CD4-positive, CD25-positive, alpha-beta regulatory T cell (primary cell): ENCODE data around the gene TEP1. TPM values are rescaled to one million over a fixed set of nuclear protein-coding genes. Genes with fewer than 3 reads are reported as not detected.
A peak's percentile ranks its signal among the peaks of the same experiment; 100 is the strongest.
"Not testable (repeated sequence)": the region's sequence is repeated elsewhere in the genome, so short reads cannot be mapped to it uniquely, and the experiment has no call there.

Experiments used
- ATAC-seq, 2 donors: fragments of 150-1000 bp; cut with Tn5 transposase; one replicate each; pipeline ENCODE4 v1.10.0; 2021; ENCODE audit warnings: low read depth in 2 of 2, moderate number of reproducible peaks in 2 of 2, moderate library complexity in 1 of 2
- DNase-seq, 3 donors: peaks; one replicate each; pipeline versions ENCODE4 v3.0.0 to v3.0.0-alpha.2; 2012 to 2022; ENCODE audit warnings: mixed read lengths in 1 of 3
- H3K27ac ChIP-seq: one replicate; pipeline ENCODE4 v1.7.0; 2013; ENCODE audit warnings: mild to moderate bottlenecking, low read length; ENCODE audit not compliant: insufficient read depth, poor library complexity, severe bottlenecking
- H3K27me3 ChIP-seq: one replicate; pipeline ENCODE4 v1.7.0; 2013; ENCODE audit warnings: low read length; ENCODE audit not compliant: control insufficient read depth, insufficient read depth
- H3K36me3 ChIP-seq: one replicate; pipeline ENCODE4 v1.7.0; 2013; ENCODE audit warnings: mild to moderate bottlenecking, low read length, moderate library complexity; ENCODE audit not compliant: control insufficient read depth, insufficient read depth
- H3K4me1 ChIP-seq: 2 replicates; pipeline ENCODE4 v1.7.0; 2013; ENCODE audit warnings: mild to moderate bottlenecking, low read length; ENCODE audit not compliant: insufficient read depth, control insufficient read depth, poor library complexity, severe bottlenecking
- H3K4me3 ChIP-seq: one replicate; pipeline ENCODE4 v1.7.0; 2013; ENCODE audit warnings: low read depth, mild to moderate bottlenecking, low read length, moderate library complexity
- H3K9me3 ChIP-seq, 2 experiments: 1 replicate in 1 of 2; 2 replicates in 1 of 2; pipeline ENCODE4 v1.7.0; 2013; ENCODE audit warnings: low read length in 2 of 2, mild to moderate bottlenecking in 1 of 2, moderate library complexity in 1 of 2; ENCODE audit not compliant: control insufficient read depth in 2 of 2
- H3K27ac Mint-ChIP-seq, 3 donors: one replicate each; pipeline ENCODE4 v1.8.0; 2020 to 2022; ENCODE audit warnings: mild to moderate bottlenecking in 3 of 3, mixed read lengths in 3 of 3, moderate library complexity in 2 of 3
- H3K27me3 Mint-ChIP-seq: one replicate; pipeline ENCODE4 v1.8.0; 2022; ENCODE audit warnings: mild to moderate bottlenecking, mixed read lengths
- H3K36me3 Mint-ChIP-seq: one replicate; pipeline ENCODE4 v1.8.0; 2020; ENCODE audit warnings: mixed read lengths
- H3K4me1 Mint-ChIP-seq, 4 donors: one replicate each; pipeline ENCODE4 v1.8.0; 2020 to 2022; ENCODE audit warnings: mixed read lengths in 4 of 4, mild to moderate bottlenecking in 1 of 4
- H3K4me3 Mint-ChIP-seq, 4 donors: one replicate each; pipeline ENCODE4 v1.8.0; 2020 to 2022; ENCODE audit warnings: mild to moderate bottlenecking in 4 of 4, mixed read lengths in 4 of 4, moderate library complexity in 3 of 4
- H3K9me3 Mint-ChIP-seq, 7 donors: one replicate each; pipeline ENCODE4 v1.8.0; 2020 to 2022; ENCODE audit warnings: mixed read lengths in 7 of 7, mild to moderate bottlenecking in 3 of 7, moderate library complexity in 2 of 7
- polyA plus RNA-seq, 4 donors: library from polyadenylated mRNA; unstranded; fragments of 300-500 nt; fragmentation: Illumina TruSeq; gene quantifications; one replicate each; pipeline ENCODE4 v1.2.3, GENCODE V29; 2021
- total RNA-seq: library from RNA; stranded (reverse); gene quantifications from one replicate; pipeline ENCODE4 v1.2.3, GENCODE V29; 2022

Gene TEP1
- total and polyA plus RNA-seq, 5 donors from 2014 or later = 2.8 to 63.8 (median 5.6) TPM

GRCh38 chr14:20454516-20455354 lies 41.4 kb upstream of the TEP1 start, which contains the start of the genes APEX1 and OSGEP:
Gene APEX1 (plus strand): TSS chr14:20455226. CDS start chr14:20455646, 420 bp downstream.
Gene OSGEP (minus strand): TSS chr14:20454812. CDS start chr14:20454683, 129 bp downstream.
- peak; percentile 87 for ATAC-seq
- peaks cover 62% of the 10 kb centered on the region for H3K36me3 ChIP-seq
- H3K27me3 ChIP-seq = no peaks in the 10 kb centered on the region
- H3K4me1 Mint-ChIP-seq = peaks cover 0 to 33% (median 15%) of the 10 kb centered on the region in 4 donors
- H3K4me3 ChIP-seq = peak within 1 kb of the TSS; percentile 97
- peak within 1 kb of the TSS; percentile 97 for H3K27ac ChIP-seq
- H3K4me3 Mint-ChIP-seq = peak within 1 kb of the TSS in 1 of 4 donors; percentile 5
- H3K4me1 ChIP-seq = peaks cover 39% of the 10 kb centered on the region
- H3K9me3 Mint-ChIP-seq = no peaks in the 10 kb centered on the region
- peaks cover 37% of the 10 kb centered on the region for H3K36me3 Mint-ChIP-seq
- no peaks in the 10 kb centered on the region for H3K27me3 Mint-ChIP-seq
- no peaks in the 10 kb centered on the region for H3K9me3 ChIP-seq
- peak; percentile 96 to 99 (median 98) for DNase-seq
- peak within 1 kb of the TSS in 1 of 3 donors; percentile 79 for H3K27ac Mint-ChIP-seq

GRCh38 chr14:20452831-20453230 lies 39.5 kb upstream of the TEP1 start:
- Mint-ChIP-seq H3K27ac (peak overlapping the region in 2 of 3 donors; percentile 20 to 56), H3K36me3 (peaks cover 27% of the 10 kb centered on the region), H3K4me3 (peak overlapping the region in 3 of 4 donors; percentile 13 to 61 (median 36)), H3K4me1 (peaks cover 0 to 21% (median 11%) of the 10 kb centered on the region in 4 donors)
- not testable (repeated sequence) for H3K27me3 Mint-ChIP-seq, H3K9me3 ChIP-seq, ATAC-seq, H3K9me3 Mint-ChIP-seq, H3K4me3 ChIP-seq, H3K27me3 ChIP-seq, DNase-seq
- Histone ChIP-seq H3K27ac (peak overlapping the region; percentile 97), H3K36me3 (peaks cover 63% of the 10 kb centered on the region), H3K4me1 (peaks cover 32% of the 10 kb centered on the region)

GRCh38 chr14:20446889-20447288 lies 33.6 kb upstream of the TEP1 start:
- H3K27me3 ChIP-seq = no peaks in the 10 kb centered on the region
- peaks cover 65% of the 10 kb centered on the region for H3K36me3 ChIP-seq
- peaks cover 0 to 8% (median 3%) of the 10 kb centered on the region in 4 donors for H3K4me1 Mint-ChIP-seq
- ATAC-seq (no peak), DNase-seq (no peak)
- H3K4me3 ChIP-seq = no peak overlapping the region
- peak overlapping the region in 1 of 3 donors; percentile 66 for H3K27ac Mint-ChIP-seq
- no peaks in the 10 kb centered on the region for H3K27me3 Mint-ChIP-seq
- no peaks in the 10 kb centered on the region for H3K4me1 ChIP-seq
- H3K36me3 Mint-ChIP-seq = peaks cover 15% of the 10 kb centered on the region
- no peak overlapping the region for H3K27ac ChIP-seq
- no peak overlapping the region for H3K4me3 Mint-ChIP-seq
- no peaks in the 10 kb centered on the region for H3K9me3 ChIP-seq
- H3K9me3 Mint-ChIP-seq = no peaks in the 10 kb centered on the region

- not testable (repeated sequence) for ATAC-seq, H3K36me3 Mint-ChIP-seq, H3K9me3 Mint-ChIP-seq, H3K27ac Mint-ChIP-seq, H3K27me3 ChIP-seq, H3K27me3 Mint-ChIP-seq, H3K4me3 Mint-ChIP-seq, DNase-seq, H3K4me3 ChIP-seq, H3K9me3 ChIP-seq, H3K27ac ChIP-seq
- Histone ChIP-seq H3K36me3 (peaks cover 33% of the 10 kb centered on the region), H3K4me1 (peaks cover 12% of the 10 kb centered on the region)
- peaks cover 7 to 26% (median 13%) of the 10 kb centered on the region in 4 donors for H3K4me1 Mint-ChIP-seq
Measured at GRCh38 chr14:20443650-20444049, 30.3 kb upstream of the TEP1 start.

GRCh38 chr14:20441461-20441860 lies 28.2 kb upstream of the TEP1 start:
- H3K27me3 Mint-ChIP-seq = peaks cover 5% of the 10 kb centered on the region
- H3K36me3 ChIP-seq = peaks cover 11% of the 10 kb centered on the region
- no peak overlapping the region for H3K27ac ChIP-seq
- H3K27ac Mint-ChIP-seq = peak overlapping the region; percentile 34 to 94 (median 79)
- H3K36me3 Mint-ChIP-seq = peaks cover 6% of the 10 kb centered on the region
- peak overlapping the region in 1 of 4 donors; percentile 4 for H3K4me3 Mint-ChIP-seq
- no peaks in the 10 kb centered on the region for H3K9me3 ChIP-seq
- peaks cover 12% of the 10 kb centered on the region for H3K4me1 ChIP-seq
- no peak for ATAC-seq
- peaks cover 7 to 26% (median 13%) of the 10 kb centered on the region in 4 donors for H3K4me1 Mint-ChIP-seq
- H3K4me3 ChIP-seq = peak overlapping the region; percentile 35
- H3K27me3 ChIP-seq = no peaks in the 10 kb centered on the region
- H3K9me3 Mint-ChIP-seq = peaks cover 0 to 1% (median 0%) of the 10 kb centered on the region in 7 donors
- no peak for DNase-seq

GRCh38 chr14:20440882-20441281 lies 27.6 kb upstream of the TEP1 start:
- peaks cover 7 to 26% (median 13%) of the 10 kb centered on the region in 4 donors for H3K4me1 Mint-ChIP-seq
- H3K27ac Mint-ChIP-seq = peak overlapping the region; percentile 34 to 94 (median 79)
- peak overlapping the region in 2 of 4 donors; percentile 28 to 69 for H3K4me3 Mint-ChIP-seq
- Histone ChIP-seq H3K27me3 (no peaks in the 10 kb centered on the region), H3K4me3 (peak overlapping the region; percentile 35), H3K4me1 (peaks cover 12% of the 10 kb centered on the region), H3K36me3 (peaks cover 5% of the 10 kb centered on the region), H3K9me3 (no peaks in the 10 kb centered on the region), H3K27ac (no peak overlapping the region)
- peaks cover 6% of the 10 kb centered on the region for H3K36me3 Mint-ChIP-seq
- peak; percentile 94 to 95 for ATAC-seq
- DNase-seq = peak in 2 of 3 donors; percentile 39 to 74
- H3K9me3 Mint-ChIP-seq = peaks cover 0 to 1% (median 0%) of the 10 kb centered on the region in 7 donors
- H3K27me3 Mint-ChIP-seq = peaks cover 5% of the 10 kb centered on the region

- Histone ChIP-seq H3K9me3 (no peaks in the 10 kb centered on the region), H3K4me3 (peak overlapping the region; percentile 35), H3K4me1 (peaks cover 12% of the 10 kb centered on the region), H3K36me3 (peaks cover under 1% of the 10 kb centered on the region), H3K27ac (no peak overlapping the region), H3K27me3 (no peaks in the 10 kb centered on the region)
- Mint-ChIP-seq H3K27me3 (peaks cover 5% of the 10 kb centered on the region), H3K36me3 (peaks cover 6% of the 10 kb centered on the region), H3K27ac (peak overlapping the region; percentile 34 to 94 (median 79)), H3K9me3 (peaks cover 0 to 1% (median 0%) of the 10 kb centered on the region in 7 donors), H3K4me1 (peaks cover 7 to 26% (median 13%) of the 10 kb centered on the region in 4 donors), H3K4me3 (peak overlapping the region in 2 of 4 donors; percentile 28 to 69)
- ATAC-seq = no peak
- DNase-seq = no peak
Measured at GRCh38 chr14:20440465-20440864, 27.2 kb upstream of the TEP1 start.
